GM21367 (cell line): ENCODE data around the gene NEDD4L.

Experiments
- ATAC-seq: cut with Tn5 transposase; IDR thresholded peaks from one replicate; pipeline ENCODE4 v1.9.1; 2021; ENCODE audit not compliant: unreplicated experiment

The NEDD4L gene

DNA sequence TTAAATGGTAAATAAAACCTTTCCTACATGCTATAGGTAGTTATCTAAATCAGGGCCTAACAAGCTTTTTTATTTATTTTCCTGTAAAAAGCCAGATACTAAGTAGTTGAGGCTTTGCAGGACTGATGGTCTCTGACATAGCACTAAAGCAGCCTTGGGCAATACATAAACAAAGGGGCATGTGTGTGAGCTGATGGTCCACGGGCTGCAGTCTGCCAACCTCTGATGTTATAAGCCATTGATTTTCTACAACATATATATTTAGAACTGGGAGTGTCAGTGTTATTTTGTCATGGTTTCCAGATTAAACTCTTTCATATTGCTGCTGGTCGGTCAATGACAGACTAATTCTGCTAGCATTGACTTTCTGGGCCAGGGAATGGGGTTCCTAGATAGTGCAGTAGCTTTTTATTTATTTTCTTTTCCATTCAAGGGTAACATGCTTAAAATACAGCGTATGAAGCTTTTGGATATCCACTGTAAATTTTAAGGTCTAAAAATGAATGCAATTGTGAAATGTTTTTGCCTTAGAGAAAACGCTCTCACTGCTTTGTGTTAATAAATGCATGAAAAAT lies 134.0 kb downstream of the NEDD4L start:
- no peak for ATAC-seq

DNA sequence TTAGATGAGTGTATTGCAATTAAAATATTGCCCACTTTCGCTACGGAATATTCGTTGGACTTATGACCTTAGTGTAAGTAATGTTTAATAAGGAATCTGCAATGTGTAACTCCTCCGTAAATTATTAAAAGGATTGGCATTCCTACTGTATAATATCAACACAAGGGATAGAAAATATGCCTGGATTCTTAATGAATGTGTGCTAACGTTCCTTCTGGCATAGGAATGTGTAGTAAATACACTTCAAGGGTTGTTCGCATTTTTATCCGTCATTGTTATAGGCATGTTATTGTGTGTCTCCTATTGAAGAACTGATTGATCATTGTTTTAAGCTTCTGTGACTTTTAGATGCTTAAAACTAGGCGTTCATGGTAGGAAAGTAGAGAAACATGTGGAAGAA lies 134.5 kb downstream of the NEDD4L start:
- ATAC-seq = no peak

GRCh38 chr18:58180172-58180571 lies 136.1 kb downstream of the NEDD4L start:
- no peak for ATAC-seq

DNA sequence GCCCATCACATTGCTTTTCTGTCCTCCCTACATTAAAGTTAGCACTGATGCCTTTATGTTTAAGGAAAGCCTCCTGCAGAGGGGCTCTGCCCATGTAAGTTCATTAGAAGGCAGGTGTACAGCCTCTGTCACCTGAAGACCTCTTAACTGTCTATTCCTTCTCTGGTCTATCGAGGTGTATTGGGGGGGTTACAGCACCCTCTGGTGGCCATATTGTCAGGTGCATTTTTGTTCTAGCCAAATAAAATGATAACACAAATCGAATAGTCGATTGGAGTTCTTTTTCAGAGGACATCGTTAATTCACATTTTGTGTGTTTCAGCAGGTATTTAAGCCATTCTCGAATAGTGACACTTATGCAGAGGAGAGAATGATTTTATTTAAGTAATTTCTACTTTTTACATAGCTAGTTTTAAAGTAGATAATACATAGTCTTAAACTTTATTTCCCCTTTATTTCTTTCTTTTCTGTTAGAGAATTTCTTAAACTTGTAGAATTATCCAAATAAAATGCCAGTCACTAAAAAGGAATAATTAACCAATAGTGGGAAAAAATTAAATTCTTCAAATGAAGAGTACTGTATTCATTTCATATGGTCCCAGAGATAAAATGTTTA lies 136.8 kb downstream of the NEDD4L start:
- no peak for ATAC-seq

- ATAC-seq = no peak
These were observed 138.0 kb downstream of the NEDD4L start for GRCh38 chr18:58181988-58182387.

DNA sequence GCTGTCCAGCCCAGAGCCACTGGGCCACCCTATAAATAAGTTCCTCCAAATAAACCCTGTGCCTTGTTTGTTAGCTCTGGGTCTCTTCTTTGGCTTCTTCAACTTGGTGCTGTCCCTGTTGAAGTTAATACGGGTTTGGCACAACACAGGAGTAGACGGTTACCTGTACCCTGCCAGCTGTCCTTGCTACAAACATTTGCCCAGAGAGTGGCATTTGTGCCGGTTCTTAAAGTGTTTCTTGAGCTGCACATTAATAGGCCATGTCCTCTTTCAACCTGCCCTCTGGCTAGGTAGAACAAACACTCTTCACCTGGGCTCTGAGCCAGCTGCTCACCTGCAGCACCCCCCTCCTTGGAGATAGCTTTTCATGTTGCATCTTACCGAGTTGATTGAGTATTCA lies 139.2 kb downstream of the NEDD4L start:
- no peak for ATAC-seq

DNA sequence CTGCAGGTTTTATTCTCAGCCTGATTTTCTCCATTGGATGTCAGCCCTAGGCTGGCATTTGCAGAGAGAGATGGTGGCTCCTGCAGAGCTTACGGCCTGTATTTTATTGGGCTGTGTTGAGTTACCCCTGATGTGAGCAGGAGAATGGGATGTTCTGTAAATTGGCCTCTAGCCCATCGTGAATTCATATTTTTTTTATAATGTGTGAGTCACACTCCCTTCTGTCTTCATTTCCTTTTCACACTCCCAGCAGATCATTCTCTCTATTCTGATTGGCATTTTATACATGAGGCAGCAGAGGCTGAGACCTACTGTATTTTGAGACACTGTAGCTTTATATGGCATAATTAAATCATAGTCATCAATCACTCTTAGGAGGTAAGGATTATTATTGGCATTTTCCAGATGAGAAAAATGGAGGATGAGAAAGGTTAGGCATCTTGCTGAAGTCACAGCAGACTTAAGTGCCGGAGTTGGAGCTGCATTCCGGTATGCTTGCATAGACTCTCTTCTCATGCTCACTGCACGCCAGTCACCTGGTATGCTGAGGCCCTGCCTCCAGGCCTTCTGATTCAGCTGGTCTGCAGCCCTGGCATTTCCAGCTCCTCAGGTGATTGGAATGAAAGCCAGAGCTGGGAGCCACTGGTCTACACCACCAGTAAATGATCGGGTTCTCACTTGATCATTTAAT lies 142.4 kb downstream of the NEDD4L start:
- no peak for ATAC-seq

DNA sequence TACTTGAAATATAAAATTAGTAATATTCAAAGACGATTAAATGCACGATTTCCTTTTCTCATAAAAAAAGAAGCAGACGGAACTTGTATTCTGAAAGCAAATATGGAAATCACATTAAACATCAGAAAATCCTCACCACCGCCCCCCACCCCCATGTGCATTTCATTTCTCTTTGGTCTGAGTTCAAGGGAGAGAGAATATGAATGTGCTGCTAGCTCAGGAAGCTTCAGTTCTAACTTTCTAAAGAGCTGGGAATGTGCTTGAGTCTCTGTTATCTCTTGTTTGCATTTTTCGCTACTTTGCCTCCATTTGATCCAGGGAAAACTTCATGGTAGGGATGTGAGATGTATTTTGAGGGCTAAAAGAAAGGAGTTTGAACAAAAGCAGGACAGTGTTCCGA lies 143.6 kb downstream of the NEDD4L start:
- no peak for ATAC-seq

DNA sequence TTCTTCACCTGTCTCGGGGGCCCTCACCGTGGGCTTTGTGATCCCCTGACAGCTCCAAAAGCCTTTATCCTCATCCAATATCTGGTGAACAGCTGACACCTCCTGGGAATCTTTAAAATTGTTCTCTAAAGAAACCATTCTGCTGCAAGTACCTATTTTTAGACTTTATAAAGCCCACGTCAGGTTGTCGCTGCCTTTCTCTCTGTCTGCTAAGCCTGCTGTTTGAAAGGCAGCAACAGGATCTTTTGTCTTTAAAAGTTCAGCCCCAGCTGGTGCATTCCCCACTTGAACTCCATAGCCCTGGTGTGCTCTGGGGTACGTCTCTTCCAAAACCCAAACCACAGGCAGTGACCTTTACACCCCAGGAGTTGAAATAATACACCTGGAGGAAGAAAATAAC lies 145.0 kb downstream of the NEDD4L start:
- no peak for ATAC-seq

DNA sequence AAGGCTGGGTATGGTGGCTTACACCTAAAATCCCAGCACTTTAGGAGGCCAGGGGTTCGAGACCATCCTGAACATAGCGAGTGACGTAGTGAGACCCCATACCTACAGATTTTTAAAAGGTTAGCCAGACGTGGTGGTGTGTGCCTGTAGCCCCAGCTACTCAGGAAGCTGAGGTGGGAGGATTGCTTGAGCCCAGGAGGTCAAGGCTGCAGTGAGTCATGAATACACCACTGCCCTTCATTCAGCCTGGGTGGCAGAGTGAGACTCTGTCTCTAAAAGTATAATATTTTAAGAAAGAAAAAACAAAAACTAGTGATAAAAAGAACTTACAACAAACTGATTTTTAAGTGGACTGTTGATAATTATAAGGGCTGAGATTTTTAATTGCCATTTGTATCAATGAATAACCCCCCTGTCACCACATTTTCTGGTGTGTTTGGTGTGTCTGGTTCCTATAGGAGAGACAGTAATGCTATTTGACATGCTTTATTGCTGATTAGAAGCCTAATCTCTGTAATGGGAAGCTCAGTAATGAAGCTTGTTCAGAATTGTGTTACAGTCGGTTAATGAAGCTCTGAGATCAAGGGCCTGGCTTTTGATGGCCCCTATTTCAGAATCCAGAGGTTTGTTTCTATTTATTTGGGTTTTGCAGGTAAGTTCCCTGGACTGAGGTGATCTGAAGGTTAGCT lies 147.0 kb downstream of the NEDD4L start:
- no peak for ATAC-seq

DNA sequence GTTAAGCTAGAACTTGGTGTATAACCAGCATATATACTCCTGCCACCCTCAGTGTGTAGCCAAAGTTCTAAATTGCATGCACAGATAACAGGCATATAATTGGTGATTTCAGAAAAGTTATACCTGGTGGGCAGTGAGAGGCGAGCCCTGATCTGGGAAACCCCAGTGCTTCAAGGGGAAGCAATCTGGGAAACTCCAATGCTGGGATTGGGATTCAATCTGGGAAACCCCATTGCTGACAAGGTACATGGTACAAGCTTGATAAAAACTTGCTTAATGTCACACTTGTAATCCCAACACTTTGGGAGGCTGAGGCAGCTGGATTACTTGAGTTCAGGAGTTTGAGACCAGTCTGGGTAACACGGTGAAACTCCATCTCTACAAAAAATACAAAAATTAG lies 147.6 kb downstream of the NEDD4L start:
- no peak for ATAC-seq

DNA sequence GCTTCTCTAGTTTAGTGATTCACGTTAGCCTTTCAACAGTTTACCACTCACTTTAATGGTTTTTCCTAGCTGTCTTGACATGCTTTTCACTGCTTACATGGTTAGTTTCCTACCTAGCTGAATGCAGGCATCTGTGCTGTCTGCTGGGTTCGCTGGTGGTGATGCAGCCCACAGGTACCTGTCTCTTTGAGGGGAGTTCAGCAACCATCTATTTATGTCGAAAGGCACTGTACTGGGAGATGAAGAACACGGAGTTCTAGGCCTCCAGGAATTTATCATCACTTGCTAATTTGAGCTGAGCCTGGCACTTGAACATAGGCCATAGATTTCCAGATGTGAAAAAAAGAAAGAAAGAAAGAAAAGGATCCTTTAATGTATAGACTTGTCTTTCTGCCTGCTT lies 148.5 kb downstream of the NEDD4L start:
- ATAC-seq = no peak

- ATAC-seq = no peak
These were observed 150.0 kb downstream of the NEDD4L start for GRCh38 chr18:58194028-58194427.

DNA sequence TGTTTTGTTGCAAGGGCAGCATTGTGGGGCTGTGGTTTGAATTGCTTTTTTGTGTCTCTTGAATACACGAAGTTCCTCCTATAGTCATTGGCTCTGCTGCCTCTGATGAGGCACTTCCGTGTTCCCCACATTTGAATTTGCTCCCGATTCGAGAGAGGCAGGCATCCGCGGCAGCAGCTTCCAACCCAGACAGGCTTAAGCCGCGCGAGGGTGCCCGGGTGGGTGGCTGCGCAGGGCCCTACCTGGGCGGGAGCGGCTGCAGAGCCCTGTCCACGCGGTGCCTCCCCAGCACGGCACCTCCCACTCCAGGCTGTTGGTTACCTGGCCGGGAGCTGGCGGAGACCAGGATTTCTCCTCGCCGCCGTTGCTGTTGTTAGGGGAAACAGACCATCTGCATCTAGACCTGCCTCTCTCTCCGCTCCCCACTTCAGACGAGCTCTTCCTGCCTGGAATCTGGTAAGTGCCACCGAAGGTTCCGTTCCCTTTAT lies 151.3 kb downstream of the NEDD4L start:
- ATAC-seq = no peak

DNA sequence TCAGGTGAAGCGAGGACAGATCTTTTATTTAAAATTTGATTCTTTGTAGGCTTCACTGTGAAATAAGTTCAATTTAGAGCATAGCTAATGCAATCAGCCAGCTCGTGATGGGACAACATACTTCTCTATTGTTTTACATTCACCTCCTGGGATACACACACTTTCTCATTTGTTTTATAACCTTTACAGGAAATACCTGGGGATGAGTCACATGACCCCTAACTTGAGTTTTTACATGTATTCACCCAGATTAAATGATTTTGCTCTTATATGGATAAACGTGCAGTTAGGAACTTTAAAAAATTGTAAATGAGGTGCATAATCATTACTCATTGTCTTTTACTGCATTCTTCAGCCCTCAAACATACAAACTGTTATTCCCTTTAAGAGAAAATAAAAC lies 152.1 kb downstream of the NEDD4L start:
- no peak for ATAC-seq

DNA sequence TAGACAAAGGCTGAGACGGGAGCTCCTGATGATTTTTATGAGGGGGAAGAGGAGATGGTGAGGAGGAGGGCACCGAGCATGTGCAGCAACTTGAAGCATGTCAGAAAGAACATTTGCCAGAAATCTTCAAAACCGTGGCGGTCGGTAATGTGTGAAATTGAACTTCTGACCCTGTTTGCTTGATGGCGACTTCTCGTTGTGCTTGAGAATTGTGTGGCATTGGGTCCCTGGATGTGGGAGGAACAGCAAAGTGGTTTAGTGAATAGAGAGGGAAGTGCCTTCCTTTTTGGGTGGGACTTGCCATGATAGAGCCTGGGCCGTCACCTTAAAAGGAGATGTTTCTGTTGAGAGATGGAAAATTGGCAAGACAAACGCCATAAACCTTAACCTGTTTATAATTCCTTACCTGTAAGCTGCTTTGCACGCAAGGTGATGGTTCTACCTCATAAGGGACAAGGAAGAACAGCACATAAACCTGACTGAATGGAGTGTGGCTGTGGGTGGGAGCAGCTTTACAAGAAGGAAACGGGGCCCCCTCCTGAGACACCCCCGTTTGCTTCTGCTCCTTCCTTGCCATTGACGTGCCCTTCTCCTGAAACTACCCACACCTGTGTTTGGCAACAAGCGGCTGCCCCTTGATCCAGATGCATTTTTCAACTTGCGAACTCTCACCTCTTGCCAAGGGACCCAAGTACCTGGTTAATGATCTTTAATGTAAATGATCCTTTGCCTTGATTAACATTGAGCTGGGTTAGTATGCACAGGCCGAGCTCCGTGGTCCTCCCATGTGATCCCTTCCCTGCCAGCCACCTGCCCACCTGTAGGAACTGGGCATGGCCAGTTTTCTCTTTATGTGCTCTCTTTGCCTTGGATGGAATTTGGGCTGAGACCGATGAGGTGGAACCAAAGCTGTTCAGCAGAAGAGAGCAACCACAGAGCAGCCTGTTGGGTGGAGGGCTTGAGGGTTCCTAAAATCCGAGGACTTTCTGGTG lies 153.2 kb downstream of the NEDD4L start:
- no peak for ATAC-seq

- no peak for ATAC-seq
These were observed 157.2 kb downstream of the NEDD4L start for GRCh38 chr18:58201268-58201667.

DNA sequence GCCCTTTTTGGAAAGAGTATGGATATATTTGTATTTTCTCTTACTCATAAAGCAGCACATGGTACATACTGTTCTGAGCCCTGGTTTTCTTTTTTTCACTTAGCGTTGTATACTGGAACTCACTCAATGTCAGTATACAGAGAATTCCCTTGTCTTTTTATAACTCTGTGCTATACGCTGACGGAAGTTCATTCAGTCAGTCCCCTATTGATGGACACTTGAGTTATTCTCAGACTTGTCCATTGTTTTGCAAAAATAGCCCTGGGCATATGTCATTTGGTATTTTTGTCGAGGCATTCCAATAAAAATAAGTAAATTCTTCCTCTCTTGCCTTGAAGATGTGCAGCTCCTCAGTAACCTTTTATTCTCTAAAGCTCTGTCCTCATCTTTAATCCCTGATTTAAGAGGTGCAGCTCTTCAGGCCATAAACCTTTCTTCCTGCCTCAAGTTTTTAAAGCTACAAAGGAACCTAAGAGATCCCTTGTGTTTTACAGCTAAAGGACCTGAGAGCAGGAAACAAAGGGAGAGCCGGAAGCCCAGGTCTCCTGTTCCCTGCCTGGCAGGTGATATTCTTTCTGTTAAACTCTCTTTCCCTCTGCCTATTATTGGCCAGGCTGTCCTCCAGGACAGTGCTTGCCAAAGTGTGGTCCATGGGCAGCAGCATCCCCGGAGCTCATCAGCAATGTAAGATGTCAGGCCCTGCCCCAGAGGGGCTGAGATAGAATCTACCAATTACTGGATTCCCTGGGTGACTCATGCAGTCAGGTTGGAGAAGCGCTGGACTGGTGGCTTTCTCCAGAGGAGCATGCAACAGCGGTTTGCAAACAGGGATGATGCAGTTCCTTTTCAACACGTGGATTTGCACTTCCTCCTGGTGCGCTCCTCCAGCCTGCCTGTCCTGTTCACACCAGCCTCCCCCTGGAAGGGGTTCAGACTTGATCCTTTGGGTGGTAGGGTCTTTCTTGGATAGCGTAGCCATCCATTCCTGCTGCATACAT lies 158.0 kb downstream of the NEDD4L start:
- ATAC-seq = no peak

DNA sequence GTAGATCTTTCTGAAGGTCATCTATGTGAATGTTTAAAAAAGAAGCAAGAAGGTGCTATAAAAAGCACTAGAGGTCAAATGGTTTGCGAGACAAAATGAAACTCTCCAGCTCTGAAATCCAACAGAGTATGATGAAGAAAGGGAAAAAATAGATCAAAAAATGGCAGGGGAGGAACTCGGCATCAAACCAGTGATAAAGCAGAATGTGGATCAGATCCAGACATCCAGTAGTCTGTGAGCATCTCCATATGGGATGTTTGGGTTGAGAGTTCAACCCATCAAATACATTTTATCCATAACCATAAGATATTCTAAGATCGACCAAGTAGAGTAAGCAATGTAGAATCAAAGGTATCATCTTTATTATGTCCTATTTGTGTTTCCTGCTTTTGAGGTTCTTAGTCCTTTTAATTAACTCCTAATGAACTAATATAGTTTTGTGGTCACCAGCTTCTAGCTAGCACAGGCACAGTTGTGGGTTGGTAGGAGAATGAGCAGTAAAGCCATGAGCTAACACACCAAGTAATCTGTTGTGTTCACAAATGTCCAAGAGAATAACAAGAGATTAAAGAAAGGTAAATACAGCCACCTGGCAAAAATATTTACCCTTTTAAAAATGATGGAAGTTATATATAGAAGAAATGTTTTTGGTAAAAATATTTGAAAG lies 160.9 kb downstream of the NEDD4L start:
- no peak for ATAC-seq
